K562 (cell line): Measurements from ENCODE around the gene NKIRAS1. TPM values are rescaled to one million over a fixed set of nuclear protein-coding genes. Genes with fewer than 3 reads are reported as not detected.

ENCODE experiments used
- ATAC-seq: fragments of 200-7000 bp; cut with Tn5 transposase; 3 replicates; pipeline ENCODE4 v1.9.1; 2020; ENCODE audit warnings: moderate library complexity
- BruUV-seq: library from RNA; stranded (reverse); fragments of 400-500 nt; replicated peaks from 2 replicates; lab custom pipeline; 2021; lab: Mats Ljungman, UMichigan
- CTCF ChIA-PET: fragments of 300-600 bp; formaldehyde crosslinking; extraction: SDS; loops from one replicate; lab custom pipeline; 2021; ENCODE audit warnings: low intra/inter-chr PET ratio; lab: Yijun Ruan, JAX
- POLR2A ChIA-PET: fragments of 300-600, 350-650 bp; sonication (Branson Sonifier 250); formaldehyde crosslinking; extraction: SDS; loops from one replicate; lab custom pipeline; 2021; ENCODE audit warnings: antibody characterized with exemption, inconsistent platforms; lab: Yijun Ruan, JAX
- DNase-seq, 4 experiments: peaks; one replicate each; pipeline versions ENCODE4 v3.0.0 to v3.0.0-alpha.2; 2011 to 2018; ENCODE audit warnings: low spot score in 3 of 4, mixed read lengths in 3 of 4; ENCODE audit errors: extremely low read depth in 1 of 4
- FAIRE-seq: peaks from 2 replicates; lab custom pipeline; 2011; peaks lifted over from hg19 to GRCh38; lab: Jason Lieb, UNC
- H2AFZ ChIP-seq: 2 replicates; pipeline ENCODE4 v1.6.0; 2011; ENCODE audit warnings: low read depth, low read length, control low read depth, inconsistent platforms
- H3K27ac ChIP-seq: fragments of 200-600 bp; 3 replicates; pipeline ENCODE4 v1.8.0; 2011; ENCODE audit warnings: low read depth, mild to moderate bottlenecking, control low read depth, inconsistent platforms, low read length, moderate library complexity, mixed read lengths; ENCODE audit errors: extremely low read depth
- H3K27me3 ChIP-seq, 2 experiments: fragments of 300-600 bp in 1 of 2; 2 replicates in 1 of 2; 3 replicates in 1 of 2; pipeline versions ENCODE4 v1.6.0 to v1.8.0; 2011; ENCODE audit warnings: inconsistent platforms in 2 of 2, low read length in 2 of 2, mild to moderate bottlenecking in 1 of 2, mixed read lengths in 1 of 2, moderate library complexity in 1 of 2; ENCODE audit not compliant: control insufficient read depth in 2 of 2, insufficient read depth in 2 of 2
- H3K36me3 ChIP-seq: fragments of 300-600 bp; 3 replicates; pipeline ENCODE4 v1.8.0; 2011; ENCODE audit warnings: mild to moderate bottlenecking, low read length, inconsistent platforms; ENCODE audit not compliant: control insufficient read depth, insufficient read depth
- H3K4me1 ChIP-seq, 2 experiments: fragments of 200-600 bp in 1 of 2; replicated peaks in 1 of 2; 2 replicates in 1 of 2; 3 replicates in 1 of 2; pipeline versions ENCODE4 v1.5.1 to v1.8.0; 2011; ENCODE audit warnings: inconsistent platforms in 2 of 2, low read length in 2 of 2, mild to moderate bottlenecking in 1 of 2, mixed read lengths in 1 of 2, moderate library complexity in 1 of 2; ENCODE audit not compliant: control insufficient read depth in 2 of 2, insufficient read depth in 2 of 2
- H3K4me2 ChIP-seq: 2 replicates; pipeline ENCODE4 v1.6.1; 2011; ENCODE audit warnings: low read length, control low read depth, inconsistent platforms, mixed read lengths; ENCODE audit not compliant: insufficient read depth
- H3K4me3 ChIP-seq: fragments of 200-600 bp; sonication (generic), shearing (Covaris generic); 2 replicates; pipeline ENCODE4 v1.5.1; 2016; ENCODE audit warnings: control low read depth, inconsistent platforms
- H3K79me2 ChIP-seq: fragments of 200-600 bp; 3 replicates; pipeline ENCODE4 v1.8.0; 2011; ENCODE audit warnings: low read length, inconsistent platforms; ENCODE audit not compliant: control insufficient read depth, insufficient read depth
- H3K9ac ChIP-seq, 2 experiments: 2 replicates each; pipeline versions ENCODE4 v1.6.0 to v1.6.1; 2011; ENCODE audit warnings: low read depth in 2 of 2, low read length in 2 of 2, control low read depth in 1 of 2, inconsistent platforms in 1 of 2, mild to moderate bottlenecking in 1 of 2, mixed read lengths in 1 of 2; ENCODE audit not compliant: insufficient read depth in 1 of 2
- H3K9me1 ChIP-seq: one replicate; pipeline ENCODE4 v1.6.0; 2011; ENCODE audit warnings: inconsistent platforms, mild to moderate bottlenecking, low read length, moderate library complexity; ENCODE audit not compliant: control insufficient read depth, insufficient read depth
- H3K9me3 ChIP-seq: replicated peaks from 2 replicates; pipeline ENCODE4 v1.5.1; 2011; ENCODE audit warnings: low read depth, low read length, inconsistent platforms; ENCODE audit not compliant: control insufficient read depth, insufficient read depth
- H4K20me1 ChIP-seq: replicated peaks from 2 replicates; pipeline ENCODE4 v1.6.1; 2011; ENCODE audit warnings: low read length, inconsistent platforms, mixed read lengths; ENCODE audit not compliant: control insufficient read depth, insufficient read depth
- CBX3 ChIP-seq, 2 experiments: IDR thresholded peaks; 1 replicate in 1 of 2; 2 replicates in 1 of 2; pipeline ENCODE4 v1.6.1; 2012; ENCODE audit warnings: inconsistent platforms in 2 of 2, low read length in 2 of 2, borderline replicate concordance in 1 of 2, control low read depth in 1 of 2
- CEBPB ChIP-seq: fragments of 450-650 bp; IDR thresholded peaks from 2 replicates; pipeline ENCODE4 v1.6.1; 2016; ENCODE audit warnings: missing genetic modification characterization, missing compliant biosample characterization
- DPF2 ChIP-seq: fragments of 450-650 bp; IDR thresholded peaks from 2 replicates; pipeline ENCODE4 v1.6.1; 2016
- ESRRA ChIP-seq: fragments of 450-650 bp; IDR thresholded peaks from 2 replicates; pipeline ENCODE4 v1.6.1; 2014; ENCODE audit warnings: low read depth, mild to moderate bottlenecking, moderate library complexity, borderline replicate concordance
- FOSL1 ChIP-seq: fragments of 200-800 bp; sonication (Bioruptor generic); conservative IDR thresholded peaks from 2 replicates; pipeline ENCODE4 v1.6.1; 2016; ENCODE audit warnings: missing genetic modification characterization, missing compliant biosample characterization
- IFI16 ChIP-seq: fragments of 250-450 bp; sonication (Bioruptor Pico); IDR thresholded peaks from 2 replicates; pipeline ENCODE4 v2.1.2; 2022; ENCODE audit warnings: mild to moderate bottlenecking, inconsistent platforms
- NBN ChIP-seq: fragments of 450-650 bp; IDR thresholded peaks from 2 replicates; pipeline ENCODE4 v1.6.1; 2016; ENCODE audit warnings: low read depth, mild to moderate bottlenecking
- NFRKB ChIP-seq: fragments of 450-650 bp; IDR thresholded peaks from 2 replicates; pipeline ENCODE4 v1.6.1; 2016; ENCODE audit warnings: low read depth
- NONO ChIP-seq, 2 experiments: fragments of 200-400 bp in 1 of 2; fragments of 450-650 bp in 1 of 2; formaldehyde crosslinking in 1 of 2; IDR thresholded peaks; 2 replicates each; pipeline ENCODE4 v1.6.1; 2017; ENCODE audit warnings: low read depth in 2 of 2, mild to moderate bottlenecking in 2 of 2, moderate library complexity in 2 of 2, low read length in 1 of 2
- PHF20 ChIP-seq: fragments of 450-650 bp; IDR thresholded peaks from 2 replicates; pipeline ENCODE4 v1.6.1; 2018; ENCODE audit not compliant: partially characterized antibody
- POLR2AphosphoS2 ChIP-seq: IDR thresholded peaks from 2 replicates; pipeline ENCODE4 v1.6.1; 2012; ENCODE audit warnings: low read length, improper control_type of control experiment
- SETDB1 ChIP-seq: IDR thresholded peaks from one replicate; pipeline ENCODE4 v1.6.1; 2012; ENCODE audit warnings: low read length, control low read depth, inconsistent platforms
- SMARCA4 ChIP-seq: fragments of 450-650 bp; IDR thresholded peaks from 2 replicates; pipeline ENCODE4 v1.6.1; 2016
- SMARCE1 ChIP-seq: fragments of 450-650 bp; IDR thresholded peaks from 2 replicates; pipeline ENCODE4 v1.7.1; 2016; ENCODE audit warnings: mild to moderate bottlenecking
- ZBTB8A ChIP-seq: fragments of 450-650 bp; IDR thresholded peaks from 2 replicates; pipeline ENCODE4 v1.6.1; 2018; ENCODE audit warnings: mild to moderate bottlenecking, moderate library complexity; ENCODE audit not compliant: partially characterized antibody
- WGBS: fragments of 100-300 bp; shearing (Covaris generic); methylation state at CpG from one replicate; pipeline ENCODE4 v1.1.6; 2016; ENCODE audit warnings: low coverage, mixed read lengths; ENCODE audit not compliant: insufficient coverage; ENCODE audit errors: missing lambda C conversion rate; 5-methylcytosine and 5-hydroxymethylcytosine counted together
- in situ Hi-C: fragments of 300-500 bp; cut with MboI; formaldehyde crosslinking; loops from 4 replicates; pipeline ENCODE4 v1.15.0; 2018; ENCODE audit warnings: inconsistent platforms, mixed read lengths
- intact Hi-C: fragments of 100-400 bp; cut with micrococcal nuclease; formaldehyde crosslinking; loops from 2 replicates; pipeline ENCODE4 v1.14.2; 2022
- polyA plus RNA-seq, 8 experiments: library from polyadenylated mRNA; depleted of rRNA in 4 of 8; stranded (reverse) in 5 of 8; unstranded in 3 of 8; fragments of >200 nt; fragmentation: Nextera tagmentation in 2 of 8; fragmentation: Illumina TruSeq in 1 of 8; extraction: Ambion mirVana in 2 of 8; extraction: Trizol in 1 of 8; gene quantifications; 2 replicates each; pipeline versions ENCODE4 v1.2.1 to v1.2.3, GENCODE V29; 2011 to 2014; ENCODE audit warnings: inconsistent platforms in 1 of 8, missing spikeins in 1 of 8
- total RNA-seq, 7 experiments: library from RNA; depleted of rRNA in 6 of 7; stranded (reverse); fragments of >200 nt in 6 of 7; fragmentation: Illumina TruSeq in 2 of 7; extraction: Trizol in 2 of 7; gene quantifications; 2 replicates each; pipeline versions ENCODE4 v1.2.1 to v1.2.3, GENCODE V29; 2011 to 2021; ENCODE audit warnings: low replicate concordance in 1 of 7
- TF ChIP-seq, protein P1 (sequence below): sonication (generic); formaldehyde crosslinking; IDR thresholded peaks from 2 replicates; pipeline ENCODE4 v1.8.0; 2023; ENCODE audit warnings: missing genetic modification reagents, mild to moderate bottlenecking, borderline replicate concordance

Gene NKIRAS1
- total and polyA plus RNA-seq, 9 of the 15 experiments (the other 6 are each of a cell fraction or from before 2014, with no cell fraction given): 5.1 to 10.3 (median 6.3) TPM

GRCh38 chr3:23915537-23916108 is 1.2 kb downstream of the NKIRAS1 start:
- BruUV-seq: no TSS peak
- no peaks in the 10 kb centered on the region for H3K27me3 ChIP-seq
- H4K20me1 ChIP-seq: peaks cover 22% of the 10 kb centered on the region
- DNase-seq (peak in 2 of 4 experiments; percentile 37 to 52), FAIRE-seq (no peak), ATAC-seq (no peak)
- in situ Hi-C loops: no loop called here
- POLR2A ChIA-PET: interaction anchor here (0.6 to 7.1 kb wide), 11 partner anchors 8 to 672 kb away, joined by 3 to 165 read pairs (median 11); no protein-coding TSS in a partner anchor
- H3K9me3 ChIP-seq: no peaks in the 10 kb centered on the region
- WGBS: 5% methylated on average over 7 of the region's 7 CpGs
- no peak overlapping the region for H3K27ac ChIP-seq
- peak overlapping the region; percentile 91 for H3K4me2 ChIP-seq
- peak overlapping the region; percentile 96 for H2AFZ ChIP-seq
- peak overlapping the region; percentile 26 to 97; a peak in 3 of 4 replicates for H3K9ac ChIP-seq
- H3K79me2 ChIP-seq: peaks cover 60% of the 10 kb centered on the region
- peaks cover 34% of the 10 kb centered on the region for H3K36me3 ChIP-seq
- H3K4me1 ChIP-seq: peaks cover 6 to 19% of the 10 kb centered on the region in 2 experiments
- H3K9me1 ChIP-seq: no peaks in the 10 kb centered on the region
- CTCF ChIA-PET: no interaction called here
- intact Hi-C loops: loop anchor here (2.0 to 10.0 kb wide), 2 partner anchors 107 to 579 kb away; partner anchors contain the start of gene THRB
- H3K4me3 ChIP-seq: peak overlapping the region; percentile 73; the same call in 1 of the 2 replicates
- TF ChIP-seq NONO (IDR thresholded peaks at IDR 0.05; ENCODE audit: low read depth in 2 of 2, low read length in 1 of 2): no peak
- peak; percentile 79 for TF ChIP-seq NBN
- TF ChIP-seq SMARCE1: peak; percentile 80; the same call in 1 of the 2 replicates
- no peak for TF ChIP-seq SETDB1
- no peak for TF ChIP-seq CBX3 (IDR thresholded peaks at IDR 0.05; ENCODE audit: borderline replicate concordance in 1 of 2, low read length in 2 of 2)
- TF ChIP-seq POLR2AphosphoS2: no peak
- TF ChIP-seq ZBTB8A: no peak
- no peak for TF ChIP-seq CEBPB (tag)
- TF ChIP-seq ESRRA: peak; percentile 14; the same call in 1 of the 2 replicates
- no peak for TF ChIP-seq FOSL1 (tag)
- TF ChIP-seq, protein P1, sequence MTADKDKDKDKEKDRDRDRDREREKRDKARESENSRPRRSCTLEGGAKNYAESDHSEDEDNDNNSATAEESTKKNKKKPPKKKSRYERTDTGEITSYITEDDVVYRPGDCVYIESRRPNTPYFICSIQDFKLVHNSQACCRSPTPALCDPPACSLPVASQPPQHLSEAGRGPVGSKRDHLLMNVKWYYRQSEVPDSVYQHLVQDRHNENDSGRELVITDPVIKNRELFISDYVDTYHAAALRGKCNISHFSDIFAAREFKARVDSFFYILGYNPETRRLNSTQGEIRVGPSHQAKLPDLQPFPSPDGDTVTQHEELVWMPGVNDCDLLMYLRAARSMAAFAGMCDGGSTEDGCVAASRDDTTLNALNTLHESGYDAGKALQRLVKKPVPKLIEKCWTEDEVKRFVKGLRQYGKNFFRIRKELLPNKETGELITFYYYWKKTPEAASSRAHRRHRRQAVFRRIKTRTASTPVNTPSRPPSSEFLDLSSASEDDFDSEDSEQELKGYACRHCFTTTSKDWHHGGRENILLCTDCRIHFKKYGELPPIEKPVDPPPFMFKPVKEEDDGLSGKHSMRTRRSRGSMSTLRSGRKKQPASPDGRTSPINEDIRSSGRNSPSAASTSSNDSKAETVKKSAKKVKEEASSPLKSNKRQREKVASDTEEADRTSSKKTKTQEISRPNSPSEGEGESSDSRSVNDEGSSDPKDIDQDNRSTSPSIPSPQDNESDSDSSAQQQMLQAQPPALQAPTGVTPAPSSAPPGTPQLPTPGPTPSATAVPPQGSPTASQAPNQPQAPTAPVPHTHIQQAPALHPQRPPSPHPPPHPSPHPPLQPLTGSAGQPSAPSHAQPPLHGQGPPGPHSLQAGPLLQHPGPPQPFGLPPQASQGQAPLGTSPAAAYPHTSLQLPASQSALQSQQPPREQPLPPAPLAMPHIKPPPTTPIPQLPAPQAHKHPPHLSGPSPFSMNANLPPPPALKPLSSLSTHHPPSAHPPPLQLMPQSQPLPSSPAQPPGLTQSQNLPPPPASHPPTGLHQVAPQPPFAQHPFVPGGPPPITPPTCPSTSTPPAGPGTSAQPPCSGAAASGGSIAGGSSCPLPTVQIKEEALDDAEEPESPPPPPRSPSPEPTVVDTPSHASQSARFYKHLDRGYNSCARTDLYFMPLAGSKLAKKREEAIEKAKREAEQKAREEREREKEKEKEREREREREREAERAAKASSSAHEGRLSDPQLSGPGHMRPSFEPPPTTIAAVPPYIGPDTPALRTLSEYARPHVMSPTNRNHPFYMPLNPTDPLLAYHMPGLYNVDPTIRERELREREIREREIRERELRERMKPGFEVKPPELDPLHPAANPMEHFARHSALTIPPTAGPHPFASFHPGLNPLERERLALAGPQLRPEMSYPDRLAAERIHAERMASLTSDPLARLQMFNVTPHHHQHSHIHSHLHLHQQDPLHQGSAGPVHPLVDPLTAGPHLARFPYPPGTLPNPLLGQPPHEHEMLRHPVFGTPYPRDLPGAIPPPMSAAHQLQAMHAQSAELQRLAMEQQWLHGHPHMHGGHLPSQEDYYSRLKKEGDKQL: no peak
- peak; percentile 74 for TF ChIP-seq SMARCA4
- peak; percentile 76 for TF ChIP-seq DPF2
- TF ChIP-seq IFI16: no peak
- TF ChIP-seq PHF20: no peak
- TF ChIP-seq NFRKB: no peak
